OCI-LY3 (cell line): ENCODE data around the gene GNGT2.

Experiments
- EZH2phosphoT487 ChIP-seq: fragments of 200-600 bp; shearing (Covaris generic); IDR thresholded peaks from 2 replicates; pipeline ENCODE4 v1.6.1; 2018; ENCODE audit warnings: antibody characterized with exemption, mixed run types, low read depth
- TF ChIP-seq, protein P1 (sequence below): fragments of 200-600, 300-600 bp; sonication (generic); IDR thresholded peaks from 2 replicates; pipeline ENCODE4 v1.5.1; 2014; ENCODE audit warnings: antibody characterized with exemption, low read length, low read depth

- TF ChIP-seq, protein P1, sequence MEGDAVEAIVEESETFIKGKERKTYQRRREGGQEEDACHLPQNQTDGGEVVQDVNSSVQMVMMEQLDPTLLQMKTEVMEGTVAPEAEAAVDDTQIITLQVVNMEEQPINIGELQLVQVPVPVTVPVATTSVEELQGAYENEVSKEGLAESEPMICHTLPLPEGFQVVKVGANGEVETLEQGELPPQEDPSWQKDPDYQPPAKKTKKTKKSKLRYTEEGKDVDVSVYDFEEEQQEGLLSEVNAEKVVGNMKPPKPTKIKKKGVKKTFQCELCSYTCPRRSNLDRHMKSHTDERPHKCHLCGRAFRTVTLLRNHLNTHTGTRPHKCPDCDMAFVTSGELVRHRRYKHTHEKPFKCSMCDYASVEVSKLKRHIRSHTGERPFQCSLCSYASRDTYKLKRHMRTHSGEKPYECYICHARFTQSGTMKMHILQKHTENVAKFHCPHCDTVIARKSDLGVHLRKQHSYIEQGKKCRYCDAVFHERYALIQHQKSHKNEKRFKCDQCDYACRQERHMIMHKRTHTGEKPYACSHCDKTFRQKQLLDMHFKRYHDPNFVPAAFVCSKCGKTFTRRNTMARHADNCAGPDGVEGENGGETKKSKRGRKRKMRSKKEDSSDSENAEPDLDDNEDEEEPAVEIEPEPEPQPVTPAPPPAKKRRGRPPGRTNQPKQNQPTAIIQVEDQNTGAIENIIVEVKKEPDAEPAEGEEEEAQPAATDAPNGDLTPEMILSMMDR, result no peak
- TF ChIP-seq EZH2phosphoT487, result no peak
Observed at GRCh38 chr17:49170216-49170615, 40.2 kb downstream of the GNGT2 start.
